AG09309 (cell line): ENCODE results near the gene C1QTNF8.

Experiments used
- DNase-seq: peaks from one replicate; pipeline ENCODE4 v3.0.0-alpha.2; 2010; ENCODE audit warnings: low read depth
- H3K4me3 ChIP-seq: 2 replicates; pipeline ENCODE4 v1.5.1; 2011; ENCODE audit warnings: mild to moderate bottlenecking, low read depth, low read length, moderate library complexity; ENCODE audit not compliant: control insufficient read depth
- CTCF ChIP-seq: IDR thresholded peaks from 2 replicates; pipeline ENCODE4 v1.5.1; 2011; ENCODE audit warnings: mild to moderate bottlenecking, low read depth, low read length, inconsistent platforms; ENCODE audit not compliant: insufficient read depth, control insufficient read depth; ENCODE audit errors: missing control alignments

The C1QTNF8 gene

GRCh38 chr16:1100084-1100800 is 4.2 kb upstream of the C1QTNF8 start:
- no peak for DNase-seq
- no peak overlapping the region for H3K4me3 ChIP-seq
- no peak for TF ChIP-seq CTCF

GRCh38 chr16:1099189-1100083 is 3.4 kb upstream of the C1QTNF8 start:
- no peak overlapping the region for H3K4me3 ChIP-seq
- no peak for DNase-seq
- TF ChIP-seq CTCF = no peak

- DNase-seq = no peak
- no peak overlapping the region for H3K4me3 ChIP-seq
Measured at GRCh38 chr16:1098266-1098991, 2.4 kb upstream of the C1QTNF8 start.

GRCh38 chr16:1097800-1098199 is 1.8 kb upstream of the C1QTNF8 start:
- no peak for DNase-seq
- no peak for TF ChIP-seq CTCF
- H3K4me3 ChIP-seq = no peak overlapping the region

More at GRCh38 chr16:1098266-1098991, 2.4 kb upstream of the C1QTNF8 start:
- no peak for TF ChIP-seq CTCF

- TF ChIP-seq CTCF = no peak
Measured at GRCh38 chr16:1097156-1097555, 1.1 kb upstream of the C1QTNF8 start.

GRCh38 chr16:1095450-1096168 is 435 bp downstream of the C1QTNF8 start:
- no peak overlapping the region for H3K4me3 ChIP-seq
- no peak for TF ChIP-seq CTCF
- DNase-seq = no peak

More at GRCh38 chr16:1097156-1097555, 1.1 kb upstream of the C1QTNF8 start:
- no peak overlapping the region for H3K4me3 ChIP-seq
- no peak for DNase-seq
